ENCODE results near the gene KCNQ2.

KCNQ2 gene

DNA sequence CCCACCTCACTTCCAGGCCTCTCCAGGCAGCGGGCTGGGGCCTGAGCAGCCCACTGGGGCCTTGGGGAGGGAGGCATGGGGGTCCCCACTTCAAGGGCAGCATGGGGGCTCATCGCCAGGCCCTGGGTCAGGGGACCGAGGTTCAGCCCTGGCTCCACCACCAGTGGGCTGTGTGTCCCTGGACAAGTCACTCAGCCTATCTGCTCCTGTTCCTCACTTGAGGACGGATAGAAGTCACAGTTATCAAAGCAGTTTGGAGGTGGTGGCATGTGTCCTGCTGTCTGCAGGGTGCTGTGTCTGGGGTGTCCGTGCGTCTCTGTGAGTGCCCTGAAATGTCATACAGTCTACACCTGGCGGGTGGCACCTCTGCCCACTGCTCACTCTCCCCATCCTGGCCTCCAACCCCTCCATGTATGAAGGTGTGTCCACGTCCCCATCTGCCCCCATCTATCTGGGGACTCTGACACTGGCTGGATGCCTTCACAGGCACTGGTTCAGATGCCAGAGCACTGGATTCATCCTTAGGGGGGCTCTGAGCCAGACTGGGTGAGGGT is 22.8 kb upstream of the KCNQ2 start:
- POLR2A ChIA-PET = no interaction called here

DNA sequence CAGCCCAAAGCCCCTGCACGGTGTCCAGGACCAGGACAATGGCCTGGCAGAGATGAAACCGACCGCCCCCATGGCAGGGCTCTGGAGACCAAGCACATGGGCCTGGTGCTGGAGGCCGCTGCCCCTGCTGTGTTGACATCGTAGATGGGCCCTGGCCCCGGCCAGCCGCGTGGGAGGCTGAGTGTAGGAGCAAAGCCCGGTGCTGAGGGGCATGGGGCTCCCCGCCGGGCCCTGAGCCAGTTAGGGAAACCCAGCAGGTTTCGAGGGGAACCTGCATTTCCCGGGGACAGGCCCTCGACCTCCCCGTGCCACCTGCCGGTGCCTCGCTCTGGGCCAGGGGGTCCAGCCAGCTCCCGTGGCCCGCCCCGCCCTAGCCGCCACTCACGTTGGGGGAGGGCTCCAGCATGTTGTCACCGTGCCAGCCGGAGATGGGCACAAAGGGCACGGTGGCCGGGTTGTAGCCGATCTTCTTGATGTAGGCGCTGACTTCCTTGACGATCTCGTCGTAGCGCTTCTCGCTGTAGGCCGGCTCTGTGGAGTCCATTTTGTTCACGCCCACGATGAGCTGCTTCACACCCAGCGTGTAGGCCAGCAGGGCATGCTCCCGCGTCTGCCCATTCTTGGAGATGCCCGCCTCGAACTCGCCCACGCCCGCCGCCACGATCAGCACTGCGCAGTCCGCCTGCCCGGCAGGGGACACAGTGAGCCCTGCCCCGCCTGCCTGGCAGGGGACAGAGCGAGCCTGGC is 22.1 kb upstream of the KCNQ2 start:
- no peak for DNase-seq (ENCODE audit: low read depth, low spot score)
- TF ChIP-seq, protein P1, sequence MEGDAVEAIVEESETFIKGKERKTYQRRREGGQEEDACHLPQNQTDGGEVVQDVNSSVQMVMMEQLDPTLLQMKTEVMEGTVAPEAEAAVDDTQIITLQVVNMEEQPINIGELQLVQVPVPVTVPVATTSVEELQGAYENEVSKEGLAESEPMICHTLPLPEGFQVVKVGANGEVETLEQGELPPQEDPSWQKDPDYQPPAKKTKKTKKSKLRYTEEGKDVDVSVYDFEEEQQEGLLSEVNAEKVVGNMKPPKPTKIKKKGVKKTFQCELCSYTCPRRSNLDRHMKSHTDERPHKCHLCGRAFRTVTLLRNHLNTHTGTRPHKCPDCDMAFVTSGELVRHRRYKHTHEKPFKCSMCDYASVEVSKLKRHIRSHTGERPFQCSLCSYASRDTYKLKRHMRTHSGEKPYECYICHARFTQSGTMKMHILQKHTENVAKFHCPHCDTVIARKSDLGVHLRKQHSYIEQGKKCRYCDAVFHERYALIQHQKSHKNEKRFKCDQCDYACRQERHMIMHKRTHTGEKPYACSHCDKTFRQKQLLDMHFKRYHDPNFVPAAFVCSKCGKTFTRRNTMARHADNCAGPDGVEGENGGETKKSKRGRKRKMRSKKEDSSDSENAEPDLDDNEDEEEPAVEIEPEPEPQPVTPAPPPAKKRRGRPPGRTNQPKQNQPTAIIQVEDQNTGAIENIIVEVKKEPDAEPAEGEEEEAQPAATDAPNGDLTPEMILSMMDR (IDR thresholded peaks at IDR 0.05; ENCODE audit: insufficient read depth, low read length, missing control alignments) = no peak
- CTCF ChIA-PET = interaction anchor here (1.5 kb wide), 1 partner anchor 25 kb away, joined by 3 read pairs; the partner anchor contains the start of gene PPDPF
- no peak overlapping the region for H3K4me3 ChIP-seq (ENCODE audit: low read depth, low read length)
- POLR2A ChIA-PET = no interaction called here

More for the DNA sequence above, 22.8 kb upstream of the KCNQ2 start:
- CTCF ChIA-PET = interaction anchor here (0.9 to 2.9 kb wide), 15 partner anchors 10 to 729 kb away, joined by 3 to 26 read pairs (median 11); partner anchors contain the start of genes PPDPF and PTK6
- TF ChIP-seq, protein P1 (IDR thresholded peaks at IDR 0.05; ENCODE audit: insufficient read depth, low read length, missing control alignments) = no peak
- DNase-seq (ENCODE audit: low read depth, low spot score) = no peak
- H3K4me3 ChIP-seq (ENCODE audit: low read depth, low read length) = no peak overlapping the region

DNA sequence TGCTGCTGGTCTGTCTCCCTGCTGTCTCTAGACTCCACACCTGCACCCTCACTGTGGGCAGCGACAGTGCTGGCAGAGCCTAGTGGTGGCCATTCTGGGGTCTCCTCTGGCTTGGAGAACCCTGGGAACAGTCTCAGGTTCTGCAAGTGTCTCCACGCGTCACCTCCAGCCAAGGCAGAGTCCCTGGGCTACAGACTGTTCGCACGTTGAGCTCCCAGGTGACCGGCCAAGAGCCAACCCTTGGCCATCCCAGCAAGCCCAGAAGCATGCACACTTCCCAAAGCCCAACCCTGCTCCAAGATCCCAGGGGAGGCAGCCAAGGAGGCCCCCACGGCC is 21.6 kb upstream of the KCNQ2 start:
- no peak for DNase-seq (ENCODE audit: low read depth, low spot score)
- CTCF ChIA-PET = interaction anchor here (1.2 to 1.5 kb wide), 2 partner anchors 26 to 69 kb away, joined by 3 to 4 read pairs; partner anchors contain the start of gene PPDPF
- TF ChIP-seq, protein P1 (IDR thresholded peaks at IDR 0.05; ENCODE audit: insufficient read depth, low read length, missing control alignments) = no peak
- POLR2A ChIA-PET = no interaction called here
- H3K4me3 ChIP-seq (ENCODE audit: low read depth, low read length) = no peak overlapping the region

DNA sequence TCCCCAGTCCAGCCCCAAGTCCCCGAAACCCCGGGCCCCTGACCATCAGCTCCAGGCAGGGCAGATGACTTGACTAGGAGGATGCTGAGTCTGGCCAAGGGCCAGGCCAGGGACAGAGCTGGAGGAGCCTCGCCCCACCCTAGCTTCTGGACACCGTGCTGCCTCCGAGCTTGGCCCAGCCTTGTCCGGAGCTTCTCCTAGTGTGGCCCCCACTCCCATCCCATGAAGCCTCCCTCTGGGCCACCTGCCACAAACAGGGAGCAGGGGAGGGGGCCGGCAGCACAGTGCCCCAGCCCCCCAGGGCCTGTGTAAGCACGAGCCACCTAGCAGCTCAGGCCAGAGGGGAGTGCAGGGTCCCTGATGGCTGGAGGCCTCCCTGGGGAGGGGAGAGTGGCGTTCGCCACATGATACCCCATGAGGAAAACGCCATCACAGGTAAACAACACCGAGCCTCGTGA is 21.1 kb upstream of the KCNQ2 start:
- CTCF ChIA-PET = interaction anchor here (1.2 to 1.5 kb wide), 2 partner anchors 26 to 69 kb away, joined by 3 to 4 read pairs; partner anchors contain the start of gene PPDPF
- TF ChIP-seq, protein P1 (IDR thresholded peaks at IDR 0.05; ENCODE audit: insufficient read depth, low read length, missing control alignments) = no peak
- POLR2A ChIA-PET = no interaction called here
- no peak overlapping the region for H3K4me3 ChIP-seq (ENCODE audit: low read depth, low read length)
- no peak for DNase-seq (ENCODE audit: low read depth, low spot score)

DNA sequence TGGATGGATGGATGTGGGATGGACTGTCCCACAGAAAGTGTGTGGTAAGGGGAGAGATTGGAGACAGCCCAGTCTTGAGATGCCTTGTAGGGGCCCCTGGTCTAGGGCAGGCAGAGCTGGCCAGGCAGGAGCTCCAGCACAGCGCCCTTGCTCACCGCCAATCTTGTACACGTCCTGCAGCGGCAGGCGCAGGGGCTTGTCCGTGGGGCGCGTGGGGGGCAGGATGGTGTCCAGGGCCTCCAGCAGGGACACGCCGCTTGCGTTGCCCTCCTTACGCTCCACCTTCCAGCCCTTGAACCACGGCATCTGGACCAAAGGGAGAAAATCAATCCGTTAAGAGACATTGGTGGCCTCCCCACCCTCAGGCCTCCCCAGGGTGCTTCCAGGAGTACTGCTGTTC is 20.5 kb upstream of the KCNQ2 start:
- ChIA-PET POLR2A (no interaction called here), CTCF (interaction anchor here (1.2 to 1.5 kb wide), 2 partner anchors 27 to 68 kb away, joined by 3 to 4 read pairs; partner anchors contain the start of gene PPDPF)
- H3K4me3 ChIP-seq (ENCODE audit: low read depth, low read length) = no peak overlapping the region
- no peak for DNase-seq (ENCODE audit: low read depth, low spot score)
- TF ChIP-seq, protein P1 (IDR thresholded peaks at IDR 0.05; ENCODE audit: insufficient read depth, low read length, missing control alignments) = no peak

DNA sequence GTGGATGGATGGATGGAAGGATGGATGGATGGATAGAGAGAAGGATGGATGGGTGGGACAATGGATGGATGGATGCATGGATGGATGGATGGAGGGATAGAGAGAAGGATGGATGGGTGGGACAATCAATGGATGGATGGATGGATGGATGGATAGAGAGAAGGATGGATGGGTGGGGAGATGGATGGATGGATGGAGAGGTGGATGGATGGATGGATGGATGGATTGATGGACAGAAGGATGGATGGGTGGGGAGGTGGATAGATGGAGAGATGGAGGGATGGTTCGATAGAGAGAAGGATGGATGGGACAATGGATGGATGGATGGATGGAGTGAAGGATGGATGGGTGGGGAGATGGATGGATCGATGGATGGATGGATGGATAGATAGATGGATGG is 20.1 kb upstream of the KCNQ2 start:
- ChIA-PET POLR2A (no interaction called here), CTCF (no interaction called here)
- TF ChIP-seq, protein P1 (IDR thresholded peaks at IDR 0.05; ENCODE audit: insufficient read depth, low read length, missing control alignments) = no peak
- no peak for DNase-seq (ENCODE audit: low read depth, low spot score)
- no peak overlapping the region for H3K4me3 ChIP-seq (ENCODE audit: low read depth, low read length)
